ENCODE measurements around the gene ZNF625.

The ZNF625 gene

DNA sequence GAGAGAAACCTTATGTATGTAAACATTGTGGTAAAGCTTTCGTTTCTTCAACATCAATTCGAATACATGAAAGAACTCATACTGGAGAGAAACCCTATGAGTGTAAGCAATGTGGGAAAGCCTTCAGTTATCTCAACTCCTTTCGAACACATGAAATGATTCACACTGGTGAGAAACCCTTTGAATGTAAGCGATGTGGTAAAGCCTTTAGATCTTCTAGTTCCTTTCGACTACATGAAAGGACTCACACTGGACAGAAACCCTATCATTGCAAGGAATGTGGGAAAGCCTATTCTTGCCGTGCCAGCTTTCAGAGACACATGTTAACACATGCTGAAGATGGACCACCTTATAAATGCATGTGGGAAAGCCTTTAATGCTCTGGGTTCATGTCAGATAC, 31.1 kb upstream of the ZNF625 start:
- H4K20me1 ChIP-seq (ENCODE audit: insufficient read depth, low read length), result no peaks in the 10 kb centered on the region
- H3K9ac ChIP-seq (ENCODE audit: low read length), result no peak overlapping the region
- no peaks in the 10 kb centered on the region for H3K4me1 ChIP-seq (ENCODE audit: insufficient read depth, low read length, severe bottlenecking)
- H3K36me3 ChIP-seq (ENCODE audit: insufficient read depth, low read length), result peaks cover 81% of the 10 kb centered on the region
- H3K4me2 ChIP-seq (ENCODE audit: low read length), result no peak overlapping the region
- peaks cover 62% of the 10 kb centered on the region for H3K9me3 ChIP-seq (ENCODE audit: low read length)
- H3K9me2 ChIP-seq (ENCODE audit: low read depth, low read length), result no peaks in the 10 kb centered on the region
- no peak overlapping the region for H2AFZ ChIP-seq (ENCODE audit: low read length)
- H3K27ac ChIP-seq (ENCODE audit: low read depth, low read length, poor library complexity, severe bottlenecking), result no peak overlapping the region
- H3K79me2 ChIP-seq (ENCODE audit: insufficient read depth, low read length), result no peaks in the 10 kb centered on the region
- no peak overlapping the region for H3K4me3 ChIP-seq (ENCODE audit: low read depth, low read length, poor library complexity, severe bottlenecking)
- no peaks in the 10 kb centered on the region for H3F3A ChIP-seq (ENCODE audit: insufficient read depth, low read length)
- no peak for TF ChIP-seq EZH2 (IDR thresholded peaks at IDR 0.05; ENCODE audit: borderline replicate concordance, low read length)
- TF ChIP-seq, protein P1, sequence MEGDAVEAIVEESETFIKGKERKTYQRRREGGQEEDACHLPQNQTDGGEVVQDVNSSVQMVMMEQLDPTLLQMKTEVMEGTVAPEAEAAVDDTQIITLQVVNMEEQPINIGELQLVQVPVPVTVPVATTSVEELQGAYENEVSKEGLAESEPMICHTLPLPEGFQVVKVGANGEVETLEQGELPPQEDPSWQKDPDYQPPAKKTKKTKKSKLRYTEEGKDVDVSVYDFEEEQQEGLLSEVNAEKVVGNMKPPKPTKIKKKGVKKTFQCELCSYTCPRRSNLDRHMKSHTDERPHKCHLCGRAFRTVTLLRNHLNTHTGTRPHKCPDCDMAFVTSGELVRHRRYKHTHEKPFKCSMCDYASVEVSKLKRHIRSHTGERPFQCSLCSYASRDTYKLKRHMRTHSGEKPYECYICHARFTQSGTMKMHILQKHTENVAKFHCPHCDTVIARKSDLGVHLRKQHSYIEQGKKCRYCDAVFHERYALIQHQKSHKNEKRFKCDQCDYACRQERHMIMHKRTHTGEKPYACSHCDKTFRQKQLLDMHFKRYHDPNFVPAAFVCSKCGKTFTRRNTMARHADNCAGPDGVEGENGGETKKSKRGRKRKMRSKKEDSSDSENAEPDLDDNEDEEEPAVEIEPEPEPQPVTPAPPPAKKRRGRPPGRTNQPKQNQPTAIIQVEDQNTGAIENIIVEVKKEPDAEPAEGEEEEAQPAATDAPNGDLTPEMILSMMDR (IDR thresholded peaks at IDR 0.05; ENCODE audit: low read length), result no peak
- H3K27me3 ChIP-seq (ENCODE audit: insufficient read depth, low read length), result no peaks in the 10 kb centered on the region

DNA sequence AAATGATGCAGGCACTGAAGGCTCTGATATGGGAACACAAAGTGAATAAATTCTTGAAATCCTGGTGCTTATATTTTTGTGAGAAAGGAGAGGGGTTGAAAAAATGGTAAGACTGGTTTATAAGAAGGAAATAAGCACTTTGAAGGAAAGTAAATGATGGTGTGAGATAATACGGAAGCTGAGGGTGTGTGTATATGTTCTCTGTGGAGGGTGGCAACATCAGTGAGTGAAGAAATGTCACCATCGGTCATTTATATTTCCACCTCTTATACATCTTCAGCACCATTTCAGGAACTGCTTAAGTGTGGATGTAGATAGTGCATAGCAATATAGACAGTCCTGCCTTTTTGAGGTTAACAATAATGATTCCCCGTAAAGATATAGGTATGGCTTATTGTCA, 23.8 kb upstream of the ZNF625 start:
- no peak for TF ChIP-seq EZH2 (IDR thresholded peaks at IDR 0.05; ENCODE audit: borderline replicate concordance, low read length)
- TF ChIP-seq, protein P1 (IDR thresholded peaks at IDR 0.05; ENCODE audit: low read length), result no peak
- Histone ChIP-seq H4K20me1 (ENCODE audit: insufficient read depth, low read length) (no peaks in the 10 kb centered on the region), H3K9me2 (ENCODE audit: low read depth, low read length) (no peaks in the 10 kb centered on the region)

DNA sequence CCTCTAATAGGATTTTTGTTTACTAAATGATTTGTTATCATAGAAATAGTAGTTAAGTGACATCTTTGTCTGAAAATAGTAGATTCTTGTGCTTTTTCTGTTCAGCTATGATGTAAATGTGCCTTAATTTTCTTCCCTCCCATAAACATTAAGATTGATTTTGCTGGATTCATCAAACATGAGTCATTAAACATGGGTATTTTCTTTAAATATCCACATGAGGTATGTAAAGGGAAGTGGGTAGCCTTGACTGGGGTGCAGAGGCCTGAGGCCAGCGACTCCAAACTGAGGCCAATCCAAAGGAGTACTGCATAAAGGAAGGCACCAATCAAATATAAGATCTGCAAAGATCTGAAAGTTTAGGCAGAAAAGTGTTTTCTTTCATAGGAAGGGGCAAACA, 10.1 kb upstream of the ZNF625 start:
- Histone ChIP-seq H3K4me3 (ENCODE audit: low read depth, low read length, poor library complexity, severe bottlenecking) (no peak overlapping the region), H3K4me2 (ENCODE audit: low read length) (no peak overlapping the region), H3F3A (ENCODE audit: insufficient read depth, low read length) (no peaks in the 10 kb centered on the region), H3K27ac (ENCODE audit: low read depth, low read length, poor library complexity, severe bottlenecking) (no peak overlapping the region), H3K79me2 (ENCODE audit: insufficient read depth, low read length) (peaks cover 16% of the 10 kb centered on the region), H3K27me3 (ENCODE audit: insufficient read depth, low read length) (no peaks in the 10 kb centered on the region), H3K9me2 (ENCODE audit: low read depth, low read length) (no peaks in the 10 kb centered on the region), H4K20me1 (ENCODE audit: insufficient read depth, low read length) (no peaks in the 10 kb centered on the region), H3K4me1 (ENCODE audit: insufficient read depth, low read length, severe bottlenecking) (peaks cover 9% of the 10 kb centered on the region), H3K36me3 (ENCODE audit: insufficient read depth, low read length) (peaks cover 47% of the 10 kb centered on the region), H2AFZ (ENCODE audit: low read length) (no peak overlapping the region), H3K9me3 (ENCODE audit: low read length) (peaks cover 10% of the 10 kb centered on the region; the same call in 1 of the 2 replicates), H3K9ac (ENCODE audit: low read length) (no peak overlapping the region)
- TF ChIP-seq, protein P1 (IDR thresholded peaks at IDR 0.05; ENCODE audit: low read length), result no peak
- TF ChIP-seq EZH2 (IDR thresholded peaks at IDR 0.05; ENCODE audit: borderline replicate concordance, low read length), result no peak

More for the DNA sequence above, 23.8 kb upstream of the ZNF625 start:
- no peak overlapping the region for H3K27ac ChIP-seq (ENCODE audit: low read depth, low read length, poor library complexity, severe bottlenecking)
- H3K27me3 ChIP-seq (ENCODE audit: insufficient read depth, low read length), result no peaks in the 10 kb centered on the region
- no peak overlapping the region for H2AFZ ChIP-seq (ENCODE audit: low read length)
- H3K9me3 ChIP-seq (ENCODE audit: low read length), result peaks cover 43% of the 10 kb centered on the region
- peaks cover 37% of the 10 kb centered on the region for H3K36me3 ChIP-seq (ENCODE audit: insufficient read depth, low read length)
- H3K79me2 ChIP-seq (ENCODE audit: insufficient read depth, low read length), result no peaks in the 10 kb centered on the region
- H3K4me1 ChIP-seq (ENCODE audit: insufficient read depth, low read length, severe bottlenecking), result no peaks in the 10 kb centered on the region
- H3K4me3 ChIP-seq (ENCODE audit: low read depth, low read length, poor library complexity, severe bottlenecking), result no peak overlapping the region
- H3K9ac ChIP-seq (ENCODE audit: low read length), result no peak overlapping the region
- H3K4me2 ChIP-seq (ENCODE audit: low read length), result no peak overlapping the region
- H3F3A ChIP-seq (ENCODE audit: insufficient read depth, low read length), result no peaks in the 10 kb centered on the region
